NCI-H146 (cell line): ENCODE measurements around the gene PPFIA1.

ENCODE experiments used
- DNase-seq: peaks from one replicate; lab custom pipeline; 2025; lab: John Stamatoyannopoulos, UW

PPFIA1 gene

DNA sequence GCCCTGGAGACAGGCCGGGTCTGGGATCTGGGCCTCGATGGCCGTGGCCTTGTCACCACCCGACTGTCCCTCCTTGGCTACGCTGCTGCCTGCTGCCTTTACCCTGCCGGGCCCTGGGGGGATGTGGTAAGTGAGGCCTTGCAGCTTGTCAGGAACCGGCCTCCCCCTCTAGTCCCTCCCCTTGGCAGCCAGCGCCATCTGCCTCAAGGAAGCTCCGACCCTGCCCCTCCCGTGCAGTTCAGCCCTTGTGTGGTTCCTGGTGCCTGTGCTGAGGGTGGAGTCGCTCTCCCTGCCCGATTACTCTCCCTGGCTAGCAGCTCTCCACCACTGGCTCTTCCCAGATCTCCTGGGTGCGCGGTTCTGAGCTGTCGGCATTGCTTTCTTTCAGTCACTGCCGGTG, 161.6 kb downstream of the PPFIA1 start:
- no peak for DNase-seq

- DNase-seq = no peak
Measured at GRCh38 chr11:70432580-70432979, 162.1 kb downstream of the PPFIA1 start.

GRCh38 chr11:70433038-70433437, 162.5 kb downstream of the PPFIA1 start:
- no peak for DNase-seq

GRCh38 chr11:70433526-70433925, 163.0 kb downstream of the PPFIA1 start:
- DNase-seq = no peak
